22Rv1 (cell line): Measurements from ENCODE around the gene CRK.

ENCODE experiments used
- CTCF ChIP-seq: fragments of 450-650 bp; IDR thresholded peaks from 2 replicates; pipeline ENCODE4 v1.5.1; 2017; ENCODE audit warnings: mild to moderate bottlenecking
- ZFX ChIP-seq: fragments of 450-650 bp; IDR thresholded peaks from 2 replicates; pipeline ENCODE4 v1.6.1; 2017; ENCODE audit warnings: antibody characterized with exemption, borderline replicate concordance

GRCh38 chr17:1492249-1493206, 36.5 kb upstream of the CRK start, which contains the start of gene MYO1C:
- TF ChIP-seq CTCF: no peak
- TF ChIP-seq ZFX: no peak
